Activated gamma-delta T cell (primary cell): Measurements from ENCODE around the gene STEAP3.

Source experiments
- DNase-seq: peaks from one replicate; lab custom pipeline; 2025; lab: John Stamatoyannopoulos, UW

Gene STEAP3

GRCh38 chr2:119246884-119247843 lies 23.5 kb downstream of the STEAP3 start:
- DNase-seq, result no peak

GRCh38 chr2:119247844-119248271 lies 24.2 kb downstream of the STEAP3 start:
- DNase-seq, result no peak

GRCh38 chr2:119248311-119248710 lies 24.7 kb downstream of the STEAP3 start:
- DNase-seq, result no peak

- no peak for DNase-seq
These were observed 25.1 kb downstream of the STEAP3 start for GRCh38 chr2:119248751-119249150.

- no peak for DNase-seq
These were observed 25.7 kb downstream of the STEAP3 start for GRCh38 chr2:119249311-119249710.

- DNase-seq, result no peak
These were observed 26.5 kb downstream of the STEAP3 start for GRCh38 chr2:119249855-119250717.

GRCh38 chr2:119250718-119251290 lies 27.2 kb downstream of the STEAP3 start:
- no peak for DNase-seq

GRCh38 chr2:119251652-119252051 lies 28.0 kb downstream of the STEAP3 start:
- DNase-seq, result no peak

- DNase-seq, result no peak
These were observed 28.8 kb downstream of the STEAP3 start for GRCh38 chr2:119252186-119253113.

- DNase-seq, result no peak
These were observed 29.6 kb downstream of the STEAP3 start for GRCh38 chr2:119253114-119253702.

- DNase-seq, result no peak
These were observed 30.3 kb downstream of the STEAP3 start for GRCh38 chr2:119253760-119254600.

GRCh38 chr2:119254601-119255080 lies 31.0 kb downstream of the STEAP3 start:
- DNase-seq, result no peak

GRCh38 chr2:119255760-119256581 lies 32.3 kb downstream of the STEAP3 start:
- no peak for DNase-seq

GRCh38 chr2:119256582-119256921 lies 32.9 kb downstream of the STEAP3 start:
- DNase-seq, result no peak

- DNase-seq, result no peak
These were observed 33.6 kb downstream of the STEAP3 start for GRCh38 chr2:119257198-119257597.

GRCh38 chr2:119259296-119259860 lies 35.7 kb downstream of the STEAP3 start:
- DNase-seq, result no peak

- no peak for DNase-seq
These were observed 37.2 kb downstream of the STEAP3 start for GRCh38 chr2:119260646-119261492.
